HG02885 (cell line): ENCODE results near the gene NTN5.

Source experiments
- ATAC-seq: cut with Tn5 transposase; IDR thresholded peaks from one replicate; pipeline ENCODE4 v1.9.1; 2021; ENCODE audit warnings: mild to moderate bottlenecking; ENCODE audit not compliant: unreplicated experiment, poor library complexity

Gene NTN5

GRCh38 chr19:48618278-48618915, 54.4 kb downstream of the NTN5 start:
- no peak for ATAC-seq

- no peak for ATAC-seq
These were observed 55.5 kb downstream of the NTN5 start for GRCh38 chr19:48617146-48617937.

GRCh38 chr19:48616491-48617056, 56.2 kb downstream of the NTN5 start:
- ATAC-seq = no peak

GRCh38 chr19:48616041-48616436, 56.8 kb downstream of the NTN5 start:
- no peak for ATAC-seq

- ATAC-seq = no peak
These were observed 57.4 kb downstream of the NTN5 start for GRCh38 chr19:48615231-48616040.

GRCh38 chr19:48614436-48615230, 58.2 kb downstream of the NTN5 start, which contains the start of gene FAM83E:
Gene FAM83E, minus strand, starts transcription at chr19:48615076. Its CDS starts 1,704 bp downstream, at chr19:48613372.
- no peak for ATAC-seq

GRCh38 chr19:48613852-48614435, 58.9 kb downstream of the NTN5 start:
- ATAC-seq = no peak

GRCh38 chr19:48613024-48613851, 59.6 kb downstream of the NTN5 start:
- ATAC-seq = no peak

- no peak for ATAC-seq
These were observed 60.9 kb downstream of the NTN5 start for GRCh38 chr19:48611872-48612271.
